H1 (cell line): ENCODE measurements around the gene NNMT. TPM values are rescaled to one million over a fixed set of nuclear protein-coding genes. Genes with fewer than 3 reads are reported as not detected.

ENCODE experiments used
- CTCF ChIA-PET: fragments of 300-600 bp; sonication (Branson Sonifier 250); formaldehyde crosslinking; loops from one replicate; lab custom pipeline; 2021; ENCODE audit not compliant: partially characterized antibody; lab: Charles Lee
- POLR2A ChIA-PET: fragments of 300-600 bp; sonication (Branson Sonifier 250); formaldehyde crosslinking; loops from one replicate; lab custom pipeline; 2021; ENCODE audit warnings: inconsistent platforms; ENCODE audit not compliant: partially characterized antibody; lab: Charles Lee
- DNase-seq, 2 experiments: peaks; one replicate each; pipeline versions ENCODE4 v3.0.0 to v3.0.0-alpha.2; 2010 to 2022; ENCODE audit warnings: low spot score in 2 of 2, low read depth in 1 of 2, mixed read lengths in 1 of 2
- FAIRE-seq: peaks from 2 replicates; lab custom pipeline; 2011; peaks lifted over from hg19 to GRCh38; lab: Jason Lieb, UNC
- H2AFZ ChIP-seq: 2 replicates; pipeline ENCODE4 v1.8.1; 2012; ENCODE audit warnings: low read length, inconsistent platforms
- H2AK5ac ChIP-seq: 2 replicates; pipeline ENCODE4 v1.6.1; 2013; ENCODE audit warnings: low read depth, low read length
- H2BK120ac ChIP-seq: replicated peaks from 2 replicates; pipeline ENCODE3; 2013; ENCODE audit warnings: low read depth, low read length, inconsistent platforms
- H2BK12ac ChIP-seq: 2 replicates; pipeline ENCODE4 v1.6.1; 2013; ENCODE audit warnings: low read depth, low read length
- H2BK15ac ChIP-seq: 2 replicates; pipeline ENCODE4 v1.6.1; 2013; ENCODE audit warnings: low read length
- H2BK20ac ChIP-seq: 2 replicates; pipeline ENCODE4 v1.6.1; 2013; ENCODE audit warnings: low read length
- H2BK5ac ChIP-seq: 2 replicates; pipeline ENCODE4 v1.6.1; 2013; ENCODE audit warnings: low read depth, low read length
- H3K14ac ChIP-seq: 2 replicates; pipeline ENCODE4 v1.6.1; 2013; ENCODE audit warnings: inconsistent platforms; ENCODE audit not compliant: insufficient read length
- H3K18ac ChIP-seq: 2 replicates; pipeline ENCODE4 v1.6.1; 2013; ENCODE audit warnings: low read length; ENCODE audit errors: extremely low read depth
- H3K23ac ChIP-seq: 2 replicates; pipeline ENCODE4 v1.6.1; 2013; ENCODE audit warnings: inconsistent platforms; ENCODE audit not compliant: insufficient read length
- H3K23me2 ChIP-seq: 2 replicates; pipeline ENCODE4 v1.6.1; 2013; ENCODE audit warnings: low read depth, low read length
- H3K27ac ChIP-seq: 2 replicates; pipeline ENCODE4 v1.6.1; 2011; ENCODE audit warnings: low read depth, low read length, inconsistent platforms
- H3K27me3 ChIP-seq, 4 experiments: replicated peaks in 1 of 4; 1 replicate in 1 of 4; 2 replicates in 3 of 4; pipeline versions ENCODE4 v1.6.1 to v1.8.1; 2011 to 2013; ENCODE audit warnings: low read length in 3 of 4, mild to moderate bottlenecking in 3 of 4, inconsistent platforms in 2 of 4, mixed read lengths in 2 of 4, moderate library complexity in 1 of 4; ENCODE audit not compliant: control insufficient read depth in 3 of 4, insufficient read depth in 3 of 4; ENCODE audit errors: extremely low read depth in 1 of 4
- H3K36me3 ChIP-seq, 4 experiments: 2 replicates each; pipeline versions ENCODE4 v1.6.1 to v1.8.1; 2011 to 2013; ENCODE audit warnings: mild to moderate bottlenecking in 4 of 4, low read length in 3 of 4, moderate library complexity in 2 of 4, control low read depth in 1 of 4, inconsistent platforms in 1 of 4; ENCODE audit not compliant: insufficient read depth in 4 of 4, control insufficient read depth in 2 of 4
- H3K4ac ChIP-seq: replicated peaks from 2 replicates; pipeline ENCODE3; 2013; ENCODE audit warnings: low read length, low read depth, mixed read lengths, inconsistent platforms; ENCODE audit not compliant: insufficient read length
- H3K4me1 ChIP-seq, 4 experiments: replicated peaks in 1 of 4; 1 replicate in 1 of 4; 2 replicates in 3 of 4; pipeline versions ENCODE4 v1.6.1 to v1.8.1; 2011 to 2013; ENCODE audit warnings: low read length in 3 of 4, inconsistent platforms in 2 of 4, mixed read lengths in 1 of 4; ENCODE audit not compliant: insufficient read depth in 4 of 4, control insufficient read depth in 3 of 4
- H3K4me2 ChIP-seq, 2 experiments: 2 replicates each; pipeline versions ENCODE4 v1.6.1 to v1.8.1; 2011 to 2013; ENCODE audit warnings: low read depth in 2 of 2, low read length in 2 of 2, control low read depth in 1 of 2, inconsistent platforms in 1 of 2, mild to moderate bottlenecking in 1 of 2; ENCODE audit not compliant: insufficient read depth in 1 of 2
- H3K4me3 ChIP-seq, 4 experiments: fragments of 200-600, 300-600 bp in 1 of 4; sonication (generic), shearing (Covaris generic), sonication (Bioruptor Twin) in 1 of 4; 2 replicates each; pipeline versions ENCODE4 v1.5.1 to v1.8.1; 2011 to 2016; ENCODE audit warnings: low read length in 4 of 4, low read depth in 3 of 4, control low read depth in 2 of 4, inconsistent platforms in 2 of 4, mild to moderate bottlenecking in 2 of 4, mixed read lengths in 1 of 4, moderate library complexity in 1 of 4; ENCODE audit not compliant: insufficient read depth in 2 of 4; ENCODE audit errors: extremely low read depth in 1 of 4
- H3K56ac ChIP-seq: replicated peaks from 2 replicates; pipeline ENCODE3; 2013; ENCODE audit warnings: low read depth, mild to moderate bottlenecking, mixed read lengths, low read length, inconsistent platforms; ENCODE audit not compliant: insufficient read length
- H3K79me1 ChIP-seq: 2 replicates; pipeline ENCODE4 v1.6.1; 2013; ENCODE audit warnings: low read depth, low read length, control low read depth
- H3K79me2 ChIP-seq, 2 experiments: 2 replicates each; pipeline versions ENCODE4 v1.6.1 to v1.8.1; 2012 to 2013; ENCODE audit warnings: low read length in 2 of 2, mild to moderate bottlenecking in 2 of 2, inconsistent platforms in 1 of 2; ENCODE audit not compliant: insufficient read depth in 2 of 2, control insufficient read depth in 1 of 2
- H3K9ac ChIP-seq, 4 experiments: replicated peaks in 1 of 4; 1 replicate in 1 of 4; 2 replicates in 3 of 4; pipeline versions ENCODE4 v1.6.1 to v1.8.1; 2011 to 2013; ENCODE audit warnings: low read depth in 3 of 4, low read length in 3 of 4, control low read depth in 2 of 4, mild to moderate bottlenecking in 2 of 4, moderate library complexity in 2 of 4, inconsistent platforms in 1 of 4; ENCODE audit errors: extremely low read depth in 1 of 4
- H3K9me3 ChIP-seq, 2 experiments: 2 replicates each; pipeline versions ENCODE4 v1.6.1 to v1.8.1; 2012 to 2013; ENCODE audit warnings: mild to moderate bottlenecking in 2 of 2, moderate library complexity in 2 of 2, control low read depth in 1 of 2, inconsistent platforms in 1 of 2, low read depth in 1 of 2, low read length in 1 of 2, mixed read lengths in 1 of 2; ENCODE audit not compliant: insufficient read depth in 2 of 2
- H4K20me1 ChIP-seq, 2 experiments: replicated peaks in 1 of 2; 2 replicates each; pipeline versions ENCODE3 to v1.8.1; 2011 to 2013; ENCODE audit warnings: inconsistent platforms in 2 of 2, low read length in 2 of 2, mild to moderate bottlenecking in 1 of 2; ENCODE audit not compliant: insufficient read depth in 2 of 2, control insufficient read depth in 1 of 2
- H4K5ac ChIP-seq: 2 replicates; pipeline ENCODE4 v1.6.1; 2013; ENCODE audit warnings: low read length, low read depth, mixed read lengths, inconsistent platforms; ENCODE audit not compliant: insufficient read length
- H4K8ac ChIP-seq: 2 replicates; pipeline ENCODE4 v1.8.0; 2013; ENCODE audit warnings: mild to moderate bottlenecking, moderate library complexity, low read length, inconsistent platforms; ENCODE audit not compliant: insufficient read depth; ENCODE audit errors: extremely low read depth
- H4K91ac ChIP-seq: replicated peaks from 2 replicates; pipeline ENCODE3; 2013; ENCODE audit warnings: low read length, mixed read lengths, inconsistent platforms; ENCODE audit not compliant: insufficient read length
- BACH1 ChIP-seq: IDR thresholded peaks from 2 replicates; pipeline ENCODE4 v1.6.1; 2012; ENCODE audit warnings: low read length, improper control_type of control experiment
- CBX8 ChIP-seq: fragments of 300-800, 300-1000 bp; sonication (generic); IDR thresholded peaks from 2 replicates; pipeline ENCODE4 v1.7.1; 2016; ENCODE audit warnings: low read depth, low read length, borderline replicate concordance
- CHD1 ChIP-seq: IDR thresholded peaks from 2 replicates; pipeline ENCODE4 v1.6.1; 2012; ENCODE audit warnings: low read depth, low read length, improper control_type of control experiment
- CTBP2 ChIP-seq: IDR thresholded peaks from 2 replicates; pipeline ENCODE4 v1.7.0; 2011; ENCODE audit warnings: borderline replicate concordance, mild to moderate bottlenecking, moderate library complexity, mixed read lengths, low read length; ENCODE audit not compliant: insufficient read depth, insufficient read length
- FOSL1 ChIP-seq: IDR thresholded peaks from 2 replicates; pipeline ENCODE4 v1.6.1; 2011; ENCODE audit warnings: mild to moderate bottlenecking, low read depth, low read length, moderate library complexity; ENCODE audit not compliant: insufficient read depth
- JUND ChIP-seq: IDR thresholded peaks from 2 replicates; pipeline ENCODE4 v1.6.1; 2011; ENCODE audit warnings: mild to moderate bottlenecking, improper control_type of control experiment, low read length
- KDM5A ChIP-seq: fragments of 200-600 bp; IDR thresholded peaks from 2 replicates; pipeline ENCODE4 v1.7.1; 2012; ENCODE audit warnings: mild to moderate bottlenecking, low read length, inconsistent platforms, mixed read lengths
- POLR2A ChIP-seq, 2 experiments: IDR thresholded peaks; 1 replicate in 1 of 2; 2 replicates in 1 of 2; pipeline ENCODE4 v1.6.1; 2011; ENCODE audit warnings: low read depth in 2 of 2, low read length in 2 of 2, mild to moderate bottlenecking in 2 of 2; ENCODE audit errors: control extremely low read depth in 1 of 2
- POU5F1 ChIP-seq: IDR thresholded peaks from 2 replicates; pipeline ENCODE4 v1.6.1; 2011; ENCODE audit warnings: low read depth, mild to moderate bottlenecking, low read length, moderate library complexity
- RAD21 ChIP-seq, 2 experiments: IDR thresholded peaks in 1 of 2; conservative IDR thresholded peaks in 1 of 2; 2 replicates each; pipeline ENCODE4 v1.6.1; 2011; ENCODE audit warnings: low read depth in 2 of 2, low read length in 2 of 2, improper control_type of control experiment in 1 of 2, inconsistent platforms in 1 of 2, mild to moderate bottlenecking in 1 of 2, moderate library complexity in 1 of 2
- SP1 ChIP-seq: IDR thresholded peaks from 2 replicates; pipeline ENCODE4 v1.6.1; 2011; ENCODE audit warnings: low read depth, low read length
- TAF1 ChIP-seq: IDR thresholded peaks from 2 replicates; pipeline ENCODE4 v1.6.1; 2011; ENCODE audit warnings: mild to moderate bottlenecking, low read depth, low read length
- TEAD4 ChIP-seq: IDR thresholded peaks from 2 replicates; pipeline ENCODE4 v1.6.1; 2012; ENCODE audit warnings: low read depth, low read length, inconsistent platforms, mixed read lengths
- USF2 ChIP-seq: IDR thresholded peaks from 2 replicates; pipeline ENCODE4 v1.6.1; 2011; ENCODE audit warnings: low read length, improper control_type of control experiment
- polyA plus RNA-seq, 7 experiments: library from polyadenylated mRNA; depleted of rRNA in 3 of 7; stranded (reverse) in 5 of 7; unstranded in 2 of 7; fragments of >200 nt in 5 of 7; fragments of 200-250 nt in 2 of 7; gene quantifications; 1 replicate in 5 of 7; 2 replicates in 1 of 7; 4 replicates in 1 of 7; pipeline versions ENCODE4 v1.2.1 to v1.2.3, GENCODE V29; 2011 to 2013; ENCODE audit warnings: missing spikeins in 2 of 7, mixed read lengths in 2 of 7
- total RNA-seq: library from RNA; stranded (reverse); fragmentation: NEBNext Ultra II Directional; extraction: Animal tissue kit (Norgen Biotek cat#: 25700); gene quantifications from 2 replicates; pipeline ENCODE4 v1.2.1, GENCODE V29; 2021
- TF ChIP-seq, protein P1 (sequence below): IDR thresholded peaks from 2 replicates; pipeline ENCODE4 v1.6.1; 2012; ENCODE audit warnings: inconsistent platforms

The NNMT gene
- total and polyA plus RNA-seq, 2 of the 8 experiments (the other 6 are each of a cell fraction or from before 2014, with no cell fraction given) = not detected

- no peak overlapping the region for H2AK5ac ChIP-seq
- H3K23ac ChIP-seq = no peak overlapping the region
- H3K56ac ChIP-seq = no peak overlapping the region
- no peak overlapping the region for H2AFZ ChIP-seq
- H2BK20ac ChIP-seq = no peak overlapping the region
- no peak overlapping the region for H2BK5ac ChIP-seq
- no peak overlapping the region for H3K27ac ChIP-seq
- H3K9ac ChIP-seq = no peak overlapping the region
- FAIRE-seq (no peak), DNase-seq (no peak)
- no peak overlapping the region for H3K18ac ChIP-seq
- H3K27me3 ChIP-seq = no peaks in the 10 kb centered on the region
- H3K4me2 ChIP-seq = no peak overlapping the region
- H4K5ac ChIP-seq = no peak overlapping the region
- H3K23me2 ChIP-seq = no peaks in the 10 kb centered on the region
- H3K4me3 ChIP-seq = no peak overlapping the region
- ChIA-PET CTCF (interaction anchor here (0.6 to 1.4 kb wide), 4 partner anchors 13 to 310 kb away, joined by 3 to 5 read pairs (median 4); no protein-coding TSS in a partner anchor), POLR2A (no interaction called here)
- H3K4ac ChIP-seq = no peak overlapping the region
- no peaks in the 10 kb centered on the region; a peak in 1 of 4 replicates for H3K9me3 ChIP-seq
- H2BK12ac ChIP-seq = no peak overlapping the region
- no peaks in the 10 kb centered on the region for H3K36me3 ChIP-seq
- no peaks in the 10 kb centered on the region for H4K20me1 ChIP-seq
- no peaks in the 10 kb centered on the region for H3K79me1 ChIP-seq
- no peak overlapping the region for H4K91ac ChIP-seq
- no peak overlapping the region for H4K8ac ChIP-seq
- H2BK15ac ChIP-seq = no peak overlapping the region
- H3K79me2 ChIP-seq = no peaks in the 10 kb centered on the region
- H3K4me1 ChIP-seq = no peaks in the 10 kb centered on the region
- no peak overlapping the region for H2BK120ac ChIP-seq
- no peak overlapping the region for H3K14ac ChIP-seq
- TF ChIP-seq SP1 (no peak), KDM5A (no peak), TEAD4 (no peak), FOSL1 (no peak), USF2 (no peak), CTBP2 (no peak), TAF1 (no peak), RAD21 (IDR thresholded peaks at IDR 0.05 in 1 of 2, conservative IDR thresholded peaks at IDR 0.05 in 1 of 2; ENCODE audit: low read depth in 2 of 2, low read length in 2 of 2) (no peak), CBX8 (no peak), POLR2A (IDR thresholded peaks at IDR 0.05; ENCODE audit: control extremely low read depth in 1 of 2, low read depth in 2 of 2, low read length in 2 of 2) (no peak), JUND (no peak), POU5F1 (no peak), BACH1 (no peak), CHD1 (no peak)
- TF ChIP-seq, protein P1, sequence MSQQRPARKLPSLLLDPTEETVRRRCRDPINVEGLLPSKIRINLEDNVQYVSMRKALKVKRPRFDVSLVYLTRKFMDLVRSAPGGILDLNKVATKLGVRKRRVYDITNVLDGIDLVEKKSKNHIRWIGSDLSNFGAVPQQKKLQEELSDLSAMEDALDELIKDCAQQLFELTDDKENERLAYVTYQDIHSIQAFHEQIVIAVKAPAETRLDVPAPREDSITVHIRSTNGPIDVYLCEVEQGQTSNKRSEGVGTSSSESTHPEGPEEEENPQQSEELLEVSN = no peak
These were observed 63.1 kb downstream of the NNMT start for GRCh38 chr11:114359342-114359741.
